A549 (cell line): ENCODE measurements around the gene PMIS2. TPM values are rescaled to one million over a fixed set of nuclear protein-coding genes. Genes with fewer than 3 reads are reported as not detected.
A peak's percentile ranks its signal among the peaks of the same experiment; 100 is the strongest.

ENCODE experiments used
- ATAC-seq, 2 experiments: fragments of 200-7000 bp in 1 of 2; fragments of >200 bp in 1 of 2; cut with Nextera tagmentation in 1 of 2; cut with Tn5 transposase in 1 of 2; 3 replicates each; pipeline versions ENCODE4 v1.8.0 to v1.9.1; 2018 to 2020; ENCODE audit warnings: mild to moderate bottlenecking in 1 of 2, moderate library complexity in 1 of 2
- CTCF ChIA-PET: fragments of 300-600 bp; sonication (Branson Sonifier 250); formaldehyde crosslinking; extraction: SDS; loops from one replicate; lab custom pipeline; 2021; ENCODE audit warnings: antibody characterized with exemption, inconsistent platforms; lab: Yijun Ruan, JAX
- POLR2A ChIA-PET: fragments of 350-600 bp; formaldehyde crosslinking; extraction: SDS; loops from one replicate; lab custom pipeline; 2021; ENCODE audit warnings: antibody characterized with exemption, inconsistent platforms; lab: Yijun Ruan, JAX
- DNase-seq, 2 experiments: peaks; one replicate each; pipeline versions ENCODE4 v3.0.0 to v3.0.0-alpha.2; 2011 to 2016; ENCODE audit warnings: low read depth in 1 of 2, low spot score in 1 of 2
- FAIRE-seq: peaks from 2 replicates; lab custom pipeline; 2011; peaks lifted over from hg19 to GRCh38; lab: Jason Lieb, UNC
- H3K27ac ChIP-seq, 2 experiments: fragments of >200 bp; sonication (Bioruptor Twin); formaldehyde crosslinking; 3 replicates each; pipeline ENCODE4 v1.5.1; 2016 to 2017
- H3K4me1 ChIP-seq: fragments of >200 bp; sonication (Bioruptor Twin); formaldehyde crosslinking; 3 replicates; pipeline ENCODE4 v1.6.1; 2016
- H3K4me2 ChIP-seq: fragments of >200 bp; sonication (Bioruptor Twin); formaldehyde crosslinking; 3 replicates; pipeline ENCODE4 v1.6.1; 2016
- H3K4me3 ChIP-seq: fragments of >200 bp; sonication (Bioruptor Twin); formaldehyde crosslinking; 3 replicates; pipeline ENCODE4 v1.5.1; 2016
- H3K9me3 ChIP-seq: fragments of >200 bp; sonication (Bioruptor Twin); formaldehyde crosslinking; 3 replicates; pipeline ENCODE4 v1.6.1; 2016
- ATOH8 ChIP-seq: fragments of 250-450 bp; sonication (Bioruptor Pico); IDR thresholded peaks from 2 replicates; pipeline ENCODE4 v1.5.0; 2020; ENCODE audit warnings: low read depth, mild to moderate bottlenecking, moderate library complexity
- CEBPB ChIP-seq, 2 experiments: fragments of >200 bp in 1 of 2; sonication (Bioruptor Twin) in 1 of 2; formaldehyde crosslinking in 1 of 2; IDR thresholded peaks; 2 replicates each; pipeline ENCODE4 v1.6.1; 2012 to 2016
- CHD4 ChIP-seq: fragments of 200-600 bp; sonication (generic); IDR thresholded peaks from 2 replicates; pipeline ENCODE4 v1.6.1; 2016; ENCODE audit warnings: antibody characterized with exemption, mild to moderate bottlenecking, borderline replicate concordance
- CTCF ChIP-seq: fragments of >200 bp; sonication (Bioruptor Twin); formaldehyde crosslinking; IDR thresholded peaks from 3 replicates; pipeline ENCODE4 v1.5.1; 2016
- E2F6 ChIP-seq: IDR thresholded peaks from 2 replicates; pipeline ENCODE4 v1.6.1; 2012; ENCODE audit warnings: low read depth, borderline replicate concordance
- EHMT2 ChIP-seq: fragments of 200-600 bp; sonication (generic); IDR thresholded peaks from 2 replicates; pipeline ENCODE4 v1.6.1; 2016; ENCODE audit warnings: antibody characterized with exemption, low read depth, mild to moderate bottlenecking, moderate library complexity
- EP300 ChIP-seq, 2 experiments: fragments of >200 bp; sonication (Bioruptor Twin); formaldehyde crosslinking; IDR thresholded peaks; 2 replicates in 1 of 2; 3 replicates in 1 of 2; pipeline ENCODE4 v1.6.1; 2016 to 2017
- ESRRA ChIP-seq: fragments of 150-350 bp; IDR thresholded peaks from 2 replicates; pipeline ENCODE4 v1.6.1; 2014; ENCODE audit warnings: mild to moderate bottlenecking, low read length, borderline replicate concordance
- FOSL2 ChIP-seq, 2 experiments: fragments of 450-650 bp in 1 of 2; fragments of >200 bp in 1 of 2; sonication (Bioruptor Twin) in 1 of 2; formaldehyde crosslinking; IDR thresholded peaks; 2 replicates each; pipeline versions ENCODE4 v1.5.0 to v1.6.1; 2016 to 2020; ENCODE audit warnings: mild to moderate bottlenecking in 1 of 2, moderate library complexity in 1 of 2
- GATA3 ChIP-seq: IDR thresholded peaks from 2 replicates; pipeline ENCODE4 v1.6.1; 2012; ENCODE audit warnings: borderline replicate concordance
- KDM1A ChIP-seq: fragments of 200-600 bp; sonication (generic); IDR thresholded peaks from 2 replicates; pipeline ENCODE4 v1.6.1; 2016; ENCODE audit warnings: low read depth, mild to moderate bottlenecking
- KDM5A ChIP-seq: fragments of 200-600 bp; sonication (generic); IDR thresholded peaks from 2 replicates; pipeline ENCODE4 v1.6.1; 2016; ENCODE audit warnings: antibody characterized with exemption, mild to moderate bottlenecking
- MAX ChIP-seq: IDR thresholded peaks from 2 replicates; pipeline ENCODE4 v1.6.1; 2012
- MYC ChIP-seq: IDR thresholded peaks from 2 replicates; pipeline ENCODE4 v1.6.1; 2012; ENCODE audit warnings: mild to moderate bottlenecking, inconsistent platforms, low read length, improper control_type of control experiment, borderline replicate concordance
- NFE2L2 ChIP-seq: fragments of 150-350 bp; conservative IDR thresholded peaks from 2 replicates; pipeline ENCODE4 v1.6.1; 2014; ENCODE audit warnings: low read length
- PBX3 ChIP-seq: IDR thresholded peaks from 2 replicates; pipeline ENCODE4 v1.6.1; 2012
- PHF8 ChIP-seq: fragments of 200-600 bp; sonication (generic); IDR thresholded peaks from 2 replicates; pipeline ENCODE4 v1.6.1; 2016; ENCODE audit warnings: low read depth, mild to moderate bottlenecking, antibody characterized with exemption, moderate library complexity, borderline replicate concordance
- POLR2A ChIP-seq: IDR thresholded peaks from 2 replicates; pipeline ENCODE4 v1.6.1; 2012; ENCODE audit warnings: mild to moderate bottlenecking, low read length
- RARB ChIP-seq: fragments of 250-450 bp; sonication (Bioruptor Pico); IDR thresholded peaks from 2 replicates; pipeline ENCODE4 v1.8.0; 2021; ENCODE audit warnings: mild to moderate bottlenecking, moderate library complexity
- RFX5 ChIP-seq: fragments of 450-650 bp; IDR thresholded peaks from 2 replicates; pipeline ENCODE4 v1.7.1; 2014; ENCODE audit warnings: antibody characterized with exemption, mild to moderate bottlenecking, moderate library complexity
- RNF2 ChIP-seq: fragments of 200-600 bp; sonication (generic); IDR thresholded peaks from 2 replicates; pipeline ENCODE4 v1.6.1; 2016; ENCODE audit warnings: low read depth, mild to moderate bottlenecking, antibody characterized with exemption, moderate library complexity, borderline replicate concordance
- TFCP2L1 ChIP-seq: fragments of 250-450 bp; sonication (Bioruptor Pico); IDR thresholded peaks from 2 replicates; pipeline ENCODE4 v1.5.0; 2021; ENCODE audit warnings: mild to moderate bottlenecking
- TP53 ChIP-seq: fragments of 250-450 bp; sonication (Bioruptor Pico); IDR thresholded peaks from 2 replicates; pipeline ENCODE4 v1.5.0; 2021; ENCODE audit warnings: mild to moderate bottlenecking, moderate library complexity
- USF2 ChIP-seq: fragments of 450-650 bp; IDR thresholded peaks from 2 replicates; pipeline ENCODE4 v1.6.1; 2014; ENCODE audit warnings: antibody characterized with exemption
- ZSCAN20 ChIP-seq: fragments of 250-450 bp; sonication (Bioruptor Pico); IDR thresholded peaks from 2 replicates; pipeline ENCODE4 v1.8.0; 2022; ENCODE audit warnings: mild to moderate bottlenecking, moderate library complexity
- WGBS: methylation state at CpG from one replicate; pipeline ENCODE4 v1.1.6; 2017; ENCODE audit errors: missing lambda C conversion rate; 5-methylcytosine and 5-hydroxymethylcytosine counted together
- polyA plus RNA-seq, 4 experiments: library from polyadenylated mRNA; depleted of rRNA in 3 of 4; stranded (reverse); fragments of >200 nt; fragmentation: RNase III in 1 of 4; extraction: RNeasy Plus Mini Kit Qiagen cat#74134 plus additional on column Dnase treatment in 1 of 4; gene quantifications; 2 replicates in 3 of 4; 3 replicates in 1 of 4; pipeline ENCODE4 v1.2.3, GENCODE V29; 2011 to 2017

Gene PMIS2
- polyA plus RNA-seq, 2 of the 4 experiments (the other 2 are of a cell fraction) = not detected

- FAIRE-seq (no peak), ATAC-seq (no peak), DNase-seq (no peak)
- Histone ChIP-seq H3K4me2 (no peak overlapping the region), H3K27ac (no peak overlapping the region), H3K4me3 (no peak overlapping the region), H3K4me1 (peaks cover 1% of the 10 kb centered on the region; the same call in 1 of the 3 replicates), H3K9me3 (no peaks in the 10 kb centered on the region)
- ChIA-PET POLR2A (interaction anchor here (1.1 kb wide), 1 partner anchor 10 kb away, joined by 3 read pairs; the partner anchor contains the start of gene HAUS5), CTCF (interaction anchor here (0.6 to 4.0 kb wide), 8 partner anchors 9 to 267 kb away, joined by 3 to 24 read pairs (median 3); partner anchors contain the start of gene HAUS5)
- 87% methylated on average over 13 of the region's 13 CpGs for WGBS
- TF ChIP-seq EP300 (IDR thresholded peaks at IDR 0.05) = no peak
- no peak for TF ChIP-seq MYC
- TF ChIP-seq TFCP2L1 (CRISPR knock-in tag) = no peak
- no peak for TF ChIP-seq FOSL2 (IDR thresholded peaks at IDR 0.05)
- TF ChIP-seq FOSL2 (CRISPR knock-in tag; IDR thresholded peaks at IDR 0.05) = no peak
- no peak for TF ChIP-seq ATOH8 (CRISPR knock-in tag)
- no peak for TF ChIP-seq RARB (CRISPR knock-in tag)
- no peak for TF ChIP-seq MAX
- no peak for TF ChIP-seq CEBPB (IDR thresholded peaks at IDR 0.05)
- TF ChIP-seq USF2 = no peak
- no peak for TF ChIP-seq KDM1A
- no peak for TF ChIP-seq KDM5A
- TF ChIP-seq NFE2L2 = no peak
Measured at GRCh38 chr19:35622750-35623149, 36.8 kb downstream of the PMIS2 start.

GRCh38 chr19:35623327-35624010 is 37.5 kb downstream of the PMIS2 start:
- 86% methylated on average over 6 of the region's 6 CpGs for WGBS
- ATAC-seq (no peak), DNase-seq (no peak), FAIRE-seq (peak; percentile 93)
- peaks cover 5% of the 10 kb centered on the region; the same call in 1 of the 3 replicates for H3K4me1 ChIP-seq
- TF ChIP-seq MAX (no peak), PBX3 (no peak), RFX5 (no peak), CHD4 (no peak), E2F6 (no peak), ESRRA (no peak), EP300 (IDR thresholded peaks at IDR 0.05) (no peak), GATA3 (no peak), CTCF (no peak), EHMT2 (no peak), RNF2 (no peak), POLR2A (no peak), PHF8 (no peak), TFCP2L1 (CRISPR knock-in tag) (no peak), ZSCAN20 (CRISPR knock-in tag) (no peak), TP53 (CRISPR knock-in tag) (no peak)
- no peak overlapping the region for H3K4me3 ChIP-seq
- POLR2A ChIA-PET = interaction anchor here (0.7 kb wide), 1 partner anchor 28 kb away, joined by 6 read pairs; no protein-coding TSS in a partner anchor
- H3K27ac ChIP-seq = no peak overlapping the region
- CTCF ChIA-PET = interaction anchor here (0.6 to 4.0 kb wide), 6 partner anchors 10 to 1194 kb away, joined by 3 to 24 read pairs (median 3); partner anchors contain the start of genes COX6B1 and HAUS5
- H3K9me3 ChIP-seq = no peaks in the 10 kb centered on the region
- H3K4me2 ChIP-seq = no peak overlapping the region
